GM23338 (cell line): Measurements from ENCODE around the gene RASSF4. TPM values are rescaled to one million over a fixed set of nuclear protein-coding genes. Genes with fewer than 3 reads are reported as not detected.

Source experiments
- ATAC-seq: fragments of 200-7000 bp; cut with Tn5 transposase; 3 replicates; pipeline ENCODE4 v1.9.1; 2020
- DNase-seq: peaks from one replicate; pipeline ENCODE4 v3.0.0-alpha.2; 2015; ENCODE audit warnings: low spot score
- H2AFZ ChIP-seq: fragments of 200-600 bp; sonication (generic); 2 replicates; pipeline ENCODE4 v1.8.0; 2016; ENCODE audit warnings: antibody characterized with exemption, mild to moderate bottlenecking, moderate library complexity
- H3F3A ChIP-seq: fragments of 200-600 bp; sonication (generic); replicated peaks from 2 replicates; pipeline ENCODE4 v1.8.0; 2017; ENCODE audit warnings: antibody characterized with exemption, mixed run types, low read depth
- H3K27ac ChIP-seq: fragments of 200-600 bp; sonication (generic); 2 replicates; pipeline ENCODE4 v1.6.1; 2016; ENCODE audit warnings: low read depth
- H3K27me3 ChIP-seq: fragments of 200-600 bp; sonication (generic); 2 replicates; pipeline ENCODE4 v1.8.0; 2016; ENCODE audit warnings: mild to moderate bottlenecking, mixed run types, moderate library complexity; ENCODE audit not compliant: insufficient read depth
- H3K36me3 ChIP-seq: fragments of 200-600 bp; sonication (generic); 2 replicates; pipeline ENCODE4 v1.8.0; 2016; ENCODE audit warnings: mild to moderate bottlenecking; ENCODE audit not compliant: insufficient read depth
- H3K4me1 ChIP-seq: fragments of 200-600 bp; sonication (generic); 2 replicates; pipeline ENCODE4 v1.8.0; 2016; ENCODE audit warnings: mild to moderate bottlenecking, moderate library complexity; ENCODE audit not compliant: insufficient read depth
- H3K4me2 ChIP-seq: fragments of 200-600 bp; sonication (generic); 2 replicates; pipeline ENCODE4 v1.7.1; 2017; ENCODE audit warnings: mixed run types
- H3K4me3 ChIP-seq: fragments of 200-600 bp; sonication (generic); 2 replicates; pipeline ENCODE4 v1.6.1; 2016; ENCODE audit warnings: mixed run types
- H3K79me2 ChIP-seq: fragments of 200-600 bp; sonication (generic); replicated peaks from 2 replicates; pipeline ENCODE4 v1.8.0; 2017; ENCODE audit warnings: mild to moderate bottlenecking; ENCODE audit not compliant: insufficient read depth
- H3K9me2 ChIP-seq: fragments of 200-600 bp; sonication (generic); 2 replicates; pipeline ENCODE4 v1.8.0; 2017; ENCODE audit not compliant: insufficient read depth
- H4K20me1 ChIP-seq: fragments of 200-600 bp; sonication (generic); replicated peaks from 2 replicates; pipeline ENCODE4 v1.8.0; 2017; ENCODE audit warnings: mild to moderate bottlenecking; ENCODE audit not compliant: insufficient read depth
- H3K27ac Mint-ChIP-seq: 2 replicates; pipeline ENCODE4 v1.8.0; 2020; ENCODE audit warnings: inconsistent platforms, mild to moderate bottlenecking, moderate library complexity, mixed read lengths
- H3K27me3 Mint-ChIP-seq: 3 replicates; pipeline ENCODE4 v1.8.0; 2022; ENCODE audit warnings: low read depth, mild to moderate bottlenecking, moderate library complexity, mixed read lengths, inconsistent platforms; ENCODE audit not compliant: insufficient read depth, poor library complexity
- H3K36me3 Mint-ChIP-seq: 3 replicates; pipeline ENCODE4 v1.8.0; 2021; ENCODE audit warnings: low read depth, mild to moderate bottlenecking, inconsistent platforms, moderate library complexity, mixed read lengths
- H3K4me1 Mint-ChIP-seq: 3 replicates; pipeline ENCODE4 v1.8.0; 2020; ENCODE audit warnings: mild to moderate bottlenecking, inconsistent platforms, mixed read lengths
- H3K4me3 Mint-ChIP-seq: 3 replicates; pipeline ENCODE4 v1.8.0; 2021; ENCODE audit warnings: moderate library complexity, mild to moderate bottlenecking, inconsistent platforms, mixed read lengths
- H3K9me3 Mint-ChIP-seq: 3 replicates; pipeline ENCODE4 v1.8.0; 2020; ENCODE audit warnings: moderate library complexity, mild to moderate bottlenecking, inconsistent platforms, mixed read lengths
- CREB1 ChIP-seq: fragments of 250-450 bp; sonication (Bioruptor Pico); IDR thresholded peaks from 2 replicates; pipeline ENCODE4 v1.5.0; 2020; ENCODE audit warnings: low read depth, mild to moderate bottlenecking, moderate library complexity
- CTCF ChIP-seq, 2 experiments: fragments of 200-600 bp in 1 of 2; sonication (generic) in 1 of 2; conservative IDR thresholded peaks; 2 replicates each; pipeline versions ENCODE4 v1.5.1 to v1.6.1; 2016 to 2017; ENCODE audit warnings: antibody characterized with exemption in 2 of 2, low read depth in 2 of 2, mild to moderate bottlenecking in 2 of 2, moderate library complexity in 1 of 2
- EZH2 ChIP-seq: fragments of 200-600 bp; sonication (generic); IDR thresholded peaks from one replicate; pipeline ENCODE4 v1.8.0; 2017; ENCODE audit warnings: antibody characterized with exemption, mild to moderate bottlenecking, low read depth; ENCODE audit not compliant: unreplicated experiment
- EZH2phosphoT487 ChIP-seq: fragments of 200-600 bp; sonication (generic); IDR thresholded peaks from one replicate; pipeline ENCODE4 v1.8.1; 2018; ENCODE audit warnings: antibody characterized with exemption; ENCODE audit not compliant: unreplicated experiment
- JUNB ChIP-seq: IDR thresholded peaks from one replicate; pipeline ENCODE4 v1.6.1; 2016; ENCODE audit warnings: antibody characterized with exemption; ENCODE audit not compliant: unreplicated experiment
- NANOG ChIP-seq: IDR thresholded peaks from 2 replicates; pipeline ENCODE4 v1.6.1; 2016; ENCODE audit warnings: antibody characterized with exemption, borderline replicate concordance
- POLR2AphosphoS5 ChIP-seq: IDR thresholded peaks from 2 replicates; pipeline ENCODE4 v1.6.1; 2016; ENCODE audit warnings: antibody characterized with exemption, low read depth
- STAT1 ChIP-seq: IDR thresholded peaks from one replicate; pipeline ENCODE4 v1.6.1; 2016; ENCODE audit warnings: antibody characterized with exemption; ENCODE audit not compliant: unreplicated experiment
- ZNF114 ChIP-seq: fragments of 250-450 bp; sonication (Bioruptor Pico); IDR thresholded peaks from 2 replicates; pipeline ENCODE4 v1.5.0; 2020; ENCODE audit warnings: mild to moderate bottlenecking, moderate library complexity
- ZNF331 ChIP-seq: fragments of 250-450 bp; sonication (Bioruptor Pico); IDR thresholded peaks from 2 replicates; pipeline ENCODE4 v1.5.0; 2020; ENCODE audit warnings: low read depth, mild to moderate bottlenecking, moderate library complexity
- ZNF462 ChIP-seq: fragments of 250-450 bp; sonication (Bioruptor Pico); IDR thresholded peaks from 2 replicates; pipeline ENCODE4 v1.5.0; 2020; ENCODE audit warnings: mild to moderate bottlenecking, moderate library complexity
- polyA plus RNA-seq: library from polyadenylated mRNA; unstranded; fragments of >200 nt; fragmentation: Nextera tagmentation; extraction: Ambion mirVana; gene quantifications from 2 replicates; pipeline ENCODE4 v1.2.1, GENCODE V29; 2016
- total RNA-seq: library from RNA; depleted of rRNA; stranded (reverse); fragments of >200 nt; shearing (Covaris generic); gene quantifications from 2 replicates; pipeline ENCODE4 v1.2.3, GENCODE V29; 2014
- TF ChIP-seq, protein P1 (sequence below): IDR thresholded peaks from 2 replicates; pipeline ENCODE4 v1.6.1; 2016; ENCODE audit warnings: antibody characterized with exemption
- TF ChIP-seq, protein P2 (sequence below): IDR thresholded peaks from one replicate; pipeline ENCODE4 v1.6.1; 2018; ENCODE audit warnings: antibody characterized with exemption; ENCODE audit not compliant: unreplicated experiment

Gene RASSF4
- total and polyA plus RNA-seq, 2 experiments from 2014 or later = 12.4 to 13.6 TPM

- H3K27ac ChIP-seq = no peak overlapping the region
- H3K27me3 ChIP-seq = no peaks in the 10 kb centered on the region
- ATAC-seq (no peak), DNase-seq (no peak)
- H3K9me3 Mint-ChIP-seq = no peaks in the 10 kb centered on the region; the same call in 2 of the 3 replicates
- H3K36me3 Mint-ChIP-seq = peaks cover 21% of the 10 kb centered on the region
- no peaks in the 10 kb centered on the region for H4K20me1 ChIP-seq
- no peaks in the 10 kb centered on the region; the same call in 1 of the 2 replicates for H3K79me2 ChIP-seq
- no peak overlapping the region for H3K4me3 Mint-ChIP-seq
- no peak overlapping the region for H3K27ac Mint-ChIP-seq
- H3K4me2 ChIP-seq = 0 out of 2 replicates have a peak overlapping the region, but pooled peaks have one; percentile 23
- H3K4me1 ChIP-seq = peaks cover 36% of the 10 kb centered on the region
- H3K4me3 ChIP-seq = no peak overlapping the region
- H3K36me3 ChIP-seq = no peaks in the 10 kb centered on the region
- H3K27me3 Mint-ChIP-seq = peaks cover 22% of the 10 kb centered on the region
- H3F3A ChIP-seq = peaks cover 6% of the 10 kb centered on the region; the same call in 1 of the 2 replicates
- TF ChIP-seq CTCF (conservative IDR thresholded peaks at IDR 0.05; ENCODE audit: low read depth in 2 of 2) = no peak
- TF ChIP-seq ZNF114 = no peak
- no peak for TF ChIP-seq ZNF331 (CRISPR knock-in tag)
- no peak for TF ChIP-seq EZH2
- TF ChIP-seq, protein P1, sequence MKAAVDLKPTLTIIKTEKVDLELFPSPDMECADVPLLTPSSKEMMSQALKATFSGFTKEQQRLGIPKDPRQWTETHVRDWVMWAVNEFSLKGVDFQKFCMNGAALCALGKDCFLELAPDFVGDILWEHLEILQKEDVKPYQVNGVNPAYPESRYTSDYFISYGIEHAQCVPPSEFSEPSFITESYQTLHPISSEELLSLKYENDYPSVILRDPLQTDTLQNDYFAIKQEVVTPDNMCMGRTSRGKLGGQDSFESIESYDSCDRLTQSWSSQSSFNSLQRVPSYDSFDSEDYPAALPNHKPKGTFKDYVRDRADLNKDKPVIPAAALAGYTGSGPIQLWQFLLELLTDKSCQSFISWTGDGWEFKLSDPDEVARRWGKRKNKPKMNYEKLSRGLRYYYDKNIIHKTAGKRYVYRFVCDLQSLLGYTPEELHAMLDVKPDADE = no peak
- no peak for TF ChIP-seq EZH2phosphoT487
- TF ChIP-seq STAT1 = no peak
- no peak for TF ChIP-seq POLR2AphosphoS5
- TF ChIP-seq CREB1 (CRISPR knock-in tag) = no peak
- no peak for TF ChIP-seq NANOG
- no peak for TF ChIP-seq ZNF462
- TF ChIP-seq JUNB = no peak
- TF ChIP-seq, protein P2, sequence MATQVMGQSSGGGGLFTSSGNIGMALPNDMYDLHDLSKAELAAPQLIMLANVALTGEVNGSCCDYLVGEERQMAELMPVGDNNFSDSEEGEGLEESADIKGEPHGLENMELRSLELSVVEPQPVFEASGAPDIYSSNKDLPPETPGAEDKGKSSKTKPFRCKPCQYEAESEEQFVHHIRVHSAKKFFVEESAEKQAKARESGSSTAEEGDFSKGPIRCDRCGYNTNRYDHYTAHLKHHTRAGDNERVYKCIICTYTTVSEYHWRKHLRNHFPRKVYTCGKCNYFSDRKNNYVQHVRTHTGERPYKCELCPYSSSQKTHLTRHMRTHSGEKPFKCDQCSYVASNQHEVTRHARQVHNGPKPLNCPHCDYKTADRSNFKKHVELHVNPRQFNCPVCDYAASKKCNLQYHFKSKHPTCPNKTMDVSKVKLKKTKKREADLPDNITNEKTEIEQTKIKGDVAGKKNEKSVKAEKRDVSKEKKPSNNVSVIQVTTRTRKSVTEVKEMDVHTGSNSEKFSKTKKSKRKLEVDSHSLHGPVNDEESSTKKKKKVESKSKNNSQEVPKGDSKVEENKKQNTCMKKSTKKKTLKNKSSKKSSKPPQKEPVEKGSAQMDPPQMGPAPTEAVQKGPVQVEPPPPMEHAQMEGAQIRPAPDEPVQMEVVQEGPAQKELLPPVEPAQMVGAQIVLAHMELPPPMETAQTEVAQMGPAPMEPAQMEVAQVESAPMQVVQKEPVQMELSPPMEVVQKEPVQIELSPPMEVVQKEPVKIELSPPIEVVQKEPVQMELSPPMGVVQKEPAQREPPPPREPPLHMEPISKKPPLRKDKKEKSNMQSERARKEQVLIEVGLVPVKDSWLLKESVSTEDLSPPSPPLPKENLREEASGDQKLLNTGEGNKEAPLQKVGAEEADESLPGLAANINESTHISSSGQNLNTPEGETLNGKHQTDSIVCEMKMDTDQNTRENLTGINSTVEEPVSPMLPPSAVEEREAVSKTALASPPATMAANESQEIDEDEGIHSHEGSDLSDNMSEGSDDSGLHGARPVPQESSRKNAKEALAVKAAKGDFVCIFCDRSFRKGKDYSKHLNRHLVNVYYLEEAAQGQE = no peak
- H3K9me2 ChIP-seq = peaks cover 9% of the 10 kb centered on the region; the same call in 1 of the 2 replicates
- H3K4me1 Mint-ChIP-seq = peaks cover 52% of the 10 kb centered on the region
- H2AFZ ChIP-seq = no peak overlapping the region
Observed at GRCh38 chr10:44967616-44968015, 8.0 kb downstream of the RASSF4 start.
